ENCODE measurements around the gene PARD6B.
A peak's percentile ranks its signal among the peaks of the same experiment; 100 is the strongest.
"Not testable (repeated sequence)": the region's sequence is repeated elsewhere in the genome, so short reads cannot be mapped to it uniquely, and the experiment has no call there.

PARD6B gene

DNA sequence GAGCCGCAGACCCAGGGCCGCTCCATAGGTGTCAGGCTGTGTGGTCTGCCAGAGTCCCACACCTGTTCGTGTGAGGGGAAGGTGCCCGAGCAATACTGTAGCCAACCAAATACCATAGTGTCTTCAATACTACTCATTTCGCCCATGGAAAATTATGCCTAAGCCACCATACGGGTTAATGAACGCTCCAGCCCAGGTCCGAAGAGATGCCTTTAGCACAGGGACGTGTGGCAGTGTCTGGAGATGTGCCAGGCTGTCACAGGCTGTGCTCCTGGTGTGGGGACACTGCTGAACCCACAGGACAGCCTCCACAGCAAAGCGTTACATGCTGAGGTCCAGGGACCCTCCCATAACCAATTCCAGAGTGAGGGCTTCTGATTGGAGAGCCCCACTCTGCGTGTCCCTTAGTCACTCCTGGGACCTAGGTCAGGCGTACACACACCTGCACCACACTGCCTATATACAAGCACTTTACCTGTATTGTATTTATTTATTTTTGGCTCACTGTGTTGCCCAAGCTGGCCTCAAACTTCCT, 38.2 kb downstream of the PARD6B start:
- DNase-seq, result not testable (repeated sequence)

DNA sequence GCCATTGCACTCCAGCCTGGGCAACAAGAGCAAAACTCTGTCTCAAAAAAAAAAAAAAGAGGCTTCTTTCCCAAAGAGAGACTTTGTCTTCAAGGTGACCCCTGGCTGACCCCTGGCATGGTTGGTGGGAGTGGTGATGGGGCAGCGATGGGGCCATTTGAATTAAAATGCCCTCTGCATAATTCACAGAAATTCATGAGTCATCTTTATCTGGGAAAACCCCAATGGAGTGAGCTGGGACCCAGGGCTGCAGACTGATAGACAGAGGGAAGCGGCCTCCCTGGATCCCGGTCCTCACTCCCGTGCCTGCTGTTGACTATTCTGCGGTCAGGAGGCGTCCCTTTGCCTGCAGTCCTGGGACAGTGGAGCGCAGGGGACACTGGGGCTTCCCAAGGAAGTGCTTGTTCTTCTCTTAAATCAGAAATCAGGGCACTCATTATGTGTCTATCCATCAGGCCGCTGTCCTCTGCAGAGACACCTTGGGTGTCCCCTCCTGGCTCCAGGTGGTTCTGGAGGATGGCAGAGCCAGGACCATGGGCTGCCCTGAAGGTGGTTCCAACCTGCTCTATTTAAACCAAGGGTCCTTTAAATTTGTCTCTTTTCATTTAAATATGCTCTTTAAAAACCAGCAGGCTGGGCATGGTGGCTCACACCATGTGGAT, 40.2 kb downstream of the PARD6B start:
- DNase-seq, result not testable (repeated sequence)

DNA sequence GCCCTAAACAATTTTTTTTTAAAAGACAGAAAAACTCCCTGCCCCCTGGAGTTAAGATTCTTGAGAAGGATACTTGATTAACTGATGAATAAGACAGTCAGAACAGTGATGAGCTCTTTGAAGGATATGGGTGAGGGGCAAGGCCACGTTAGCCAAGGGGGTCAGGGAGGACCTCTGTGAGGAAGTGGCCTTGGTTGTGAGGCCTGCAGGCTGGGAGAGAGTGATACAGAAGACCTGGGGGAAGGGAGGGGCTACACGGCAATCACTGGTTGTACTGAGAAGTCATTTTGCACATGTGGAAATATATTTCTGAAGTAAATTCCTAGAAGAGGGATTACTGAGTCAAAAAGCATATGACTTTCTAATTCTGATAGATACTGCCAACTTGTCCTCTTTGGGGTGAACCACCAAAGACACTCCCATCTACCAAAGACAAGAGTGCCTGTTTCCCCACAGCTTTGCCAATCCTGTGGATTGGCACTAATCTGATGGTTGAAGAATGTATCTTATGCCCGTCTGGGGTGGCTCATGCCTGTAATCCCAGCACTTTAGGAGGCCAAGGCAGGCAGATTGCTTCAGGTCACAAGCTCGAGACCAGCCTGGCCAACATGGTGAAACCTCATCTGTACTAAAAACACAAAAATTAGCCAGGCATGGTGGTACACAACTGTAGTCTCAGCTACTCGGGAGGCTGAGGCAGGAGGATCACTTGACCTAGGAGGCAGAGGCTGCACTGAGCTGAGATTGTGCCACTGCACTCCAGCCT, 41.2 kb downstream of the PARD6B start:
- no peak for DNase-seq

DNA sequence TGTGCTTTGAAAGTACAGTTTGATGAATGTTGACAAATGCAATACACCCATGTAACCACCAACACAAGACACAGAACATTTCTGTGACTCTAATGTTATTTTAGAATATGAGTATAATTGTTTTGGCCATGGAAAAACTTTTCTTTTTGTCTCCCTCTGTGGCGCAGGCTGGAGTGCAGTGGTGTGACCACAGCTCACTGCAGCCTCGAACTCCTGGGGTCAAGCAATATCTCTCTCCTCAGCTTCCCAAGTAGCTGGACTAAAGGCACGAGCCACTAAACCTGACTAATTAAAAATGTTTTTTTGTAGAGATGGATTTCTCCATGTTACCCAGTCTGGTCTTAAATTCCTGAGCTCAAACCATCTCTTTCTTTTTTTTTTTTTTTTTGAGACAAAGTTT, 43.1 kb downstream of the PARD6B start:
- DNase-seq, result no peak

DNA sequence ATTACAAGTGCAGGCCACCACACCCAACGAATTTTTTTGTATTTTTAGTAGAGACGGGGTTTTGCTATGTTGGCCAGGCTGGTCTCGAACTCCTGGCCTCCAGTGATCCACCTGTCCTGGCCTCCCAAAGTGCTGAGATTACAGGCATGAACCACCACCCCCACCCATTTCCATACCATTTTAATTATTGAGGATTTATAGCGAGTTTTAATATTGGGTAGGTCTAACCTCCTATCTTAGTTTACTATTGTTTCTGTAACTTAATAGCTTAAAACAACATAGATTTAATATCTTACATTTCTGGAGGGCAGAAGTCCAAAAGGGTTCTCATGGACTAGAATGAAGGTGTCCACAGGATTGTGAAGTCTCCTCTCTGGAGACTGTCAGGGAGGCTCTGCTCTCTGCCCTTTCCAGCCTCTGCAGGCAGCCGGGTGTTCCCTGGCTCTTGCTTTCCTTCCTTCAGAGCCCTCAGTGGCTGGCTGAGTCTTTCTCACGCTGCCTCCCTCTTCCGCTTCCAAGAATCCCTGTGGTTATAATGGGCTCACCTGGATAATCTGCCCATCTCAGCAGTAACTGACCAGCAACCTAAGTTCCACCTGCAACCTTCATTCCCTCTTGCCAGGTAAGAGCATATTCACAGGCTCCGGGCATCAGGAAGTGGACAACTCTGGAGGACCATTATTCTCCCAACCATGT, 44.9 kb downstream of the PARD6B start:
- DNase-seq, result no peak

DNA sequence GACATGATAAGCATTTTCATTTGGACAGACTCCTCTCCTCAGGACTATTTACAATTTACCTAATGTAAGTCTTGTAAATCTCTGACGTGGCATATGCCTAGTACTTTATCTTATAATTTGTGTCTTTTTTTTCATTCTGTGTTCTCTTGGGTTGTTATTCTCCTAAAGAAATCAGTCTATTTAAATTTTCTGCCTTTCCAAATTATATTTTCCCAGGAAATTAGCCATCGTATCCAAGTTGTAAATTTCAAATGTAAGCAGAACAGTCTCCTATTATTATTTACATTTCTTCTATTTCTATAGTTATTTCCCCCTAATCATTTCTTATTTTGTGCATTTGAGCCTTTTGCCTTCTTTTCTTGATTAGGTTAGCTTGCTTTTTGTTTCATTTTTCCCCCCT, 46.0 kb downstream of the PARD6B start:
- no peak for DNase-seq

DNA sequence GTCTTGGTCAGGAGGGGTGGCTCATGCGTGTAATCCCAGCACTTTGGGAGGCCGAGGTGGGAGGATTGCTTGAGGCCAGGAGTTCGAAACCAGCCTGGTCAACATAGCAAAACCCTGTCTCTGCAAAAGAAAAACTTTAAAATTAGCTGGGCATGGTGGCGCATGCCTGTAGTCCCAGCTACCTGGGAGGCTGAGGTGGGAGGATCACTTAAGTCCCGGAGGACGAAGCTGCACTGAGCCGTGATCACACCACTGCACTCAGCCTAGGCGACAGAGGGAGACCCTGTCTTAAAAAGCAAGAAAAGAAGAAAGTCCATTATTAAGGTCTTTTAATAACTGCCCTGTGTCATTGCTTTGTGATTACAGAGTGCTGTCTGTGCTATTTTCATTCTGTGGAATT, 47.6 kb downstream of the PARD6B start:
- not testable (repeated sequence) for DNase-seq

DNA sequence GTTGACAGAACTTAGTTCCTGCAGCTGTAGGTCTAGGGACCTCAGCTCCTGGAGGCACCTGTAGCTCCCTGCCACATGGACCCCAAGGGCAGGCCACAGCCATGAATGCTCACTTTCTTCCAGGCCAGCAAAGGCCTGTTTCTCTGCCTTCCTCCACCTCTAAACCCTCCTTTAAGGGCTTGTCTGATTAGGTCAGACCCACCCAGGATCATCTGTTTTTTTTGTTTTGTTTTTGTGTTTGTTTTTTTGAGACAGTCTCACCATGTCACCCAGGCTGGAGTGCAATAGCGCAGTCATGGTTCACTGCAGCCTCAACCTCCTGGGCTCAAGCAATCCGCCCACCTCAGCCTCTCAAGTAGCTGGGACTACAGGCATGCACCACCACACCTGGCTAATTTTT, 52.0 kb downstream of the PARD6B start:
- no peak for DNase-seq

DNA sequence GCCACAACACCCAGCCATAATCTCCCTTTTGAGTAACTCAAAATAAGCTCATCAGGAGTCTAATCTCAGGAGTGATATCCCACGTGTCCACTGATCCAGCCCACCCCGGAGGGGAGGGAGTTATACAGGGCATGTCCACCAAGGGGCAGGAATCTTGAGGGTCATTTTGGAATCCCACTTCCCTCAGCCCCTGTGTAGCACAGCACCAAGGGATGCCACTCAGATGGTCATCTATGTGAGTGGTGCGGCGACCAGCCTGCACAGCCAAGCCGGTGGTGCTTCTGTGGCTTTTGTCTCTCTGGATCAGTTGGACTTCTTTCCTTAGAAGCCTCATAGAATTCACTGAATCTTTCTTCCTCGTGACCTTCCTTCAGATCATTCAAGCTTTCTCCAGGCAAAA, 52.5 kb downstream of the PARD6B start:
- DNase-seq, result no peak

DNA sequence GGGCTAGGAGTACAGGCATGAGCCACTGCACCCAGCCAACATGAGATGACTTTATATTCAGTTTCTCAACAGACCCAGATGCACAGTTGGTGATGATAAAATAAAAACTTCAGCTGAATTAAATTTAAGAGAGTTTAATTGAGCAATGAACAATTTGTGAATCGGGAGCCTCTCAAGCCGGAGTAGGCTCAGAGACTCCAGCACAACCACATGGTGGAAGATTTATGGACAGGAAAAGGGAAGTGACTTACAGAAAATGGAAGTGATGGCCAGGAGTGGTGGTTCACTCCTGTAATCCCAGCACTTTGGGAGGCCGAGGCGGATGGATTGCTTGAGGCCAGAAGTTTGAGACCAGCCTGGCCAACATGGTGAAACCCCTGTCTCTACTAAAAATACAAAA, 53.1 kb downstream of the PARD6B start:
- DNase-seq, result no peak

DNA sequence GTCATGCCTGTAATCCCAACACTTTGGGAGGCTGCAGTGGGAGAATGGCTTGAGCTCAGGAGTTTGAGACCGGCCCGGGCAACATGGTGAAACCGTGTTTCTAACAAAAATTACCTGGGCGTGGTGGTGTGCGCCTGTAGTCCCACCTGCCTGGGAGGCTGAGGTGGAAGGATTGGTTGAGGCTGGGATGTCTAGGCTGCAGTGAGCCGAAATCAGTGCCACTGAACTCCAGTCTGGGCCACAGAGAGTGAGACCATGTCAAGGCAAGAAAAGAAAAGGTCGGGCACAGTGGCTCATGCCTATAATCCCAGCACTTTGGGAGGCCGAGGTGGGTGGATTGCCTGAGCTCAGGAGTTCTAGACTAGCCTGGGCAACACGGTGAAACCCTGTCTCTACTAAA, 55.3 kb downstream of the PARD6B start:
- DNase-seq, result no peak

DNA sequence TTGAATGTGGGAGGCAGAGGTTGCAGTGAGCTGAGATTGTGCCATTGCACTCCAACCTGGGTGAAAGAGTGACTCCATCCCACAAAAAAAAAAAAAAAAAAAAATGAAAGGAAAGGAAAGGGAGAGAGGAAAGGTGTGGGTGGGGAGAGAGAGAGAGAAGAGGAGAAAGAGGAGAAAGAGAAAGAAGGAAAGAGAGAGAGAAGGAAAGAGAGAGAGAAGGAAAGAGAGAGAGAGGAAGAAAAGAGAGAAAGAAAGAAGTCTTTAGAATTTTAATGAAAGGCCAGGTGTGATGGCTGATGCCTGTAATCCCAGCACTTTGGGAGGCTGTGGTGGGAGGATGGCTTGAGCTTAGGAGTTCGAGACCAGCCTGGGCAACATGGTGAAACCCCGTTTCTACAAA, 55.8 kb downstream of the PARD6B start:
- DNase-seq, result no peak

DNA sequence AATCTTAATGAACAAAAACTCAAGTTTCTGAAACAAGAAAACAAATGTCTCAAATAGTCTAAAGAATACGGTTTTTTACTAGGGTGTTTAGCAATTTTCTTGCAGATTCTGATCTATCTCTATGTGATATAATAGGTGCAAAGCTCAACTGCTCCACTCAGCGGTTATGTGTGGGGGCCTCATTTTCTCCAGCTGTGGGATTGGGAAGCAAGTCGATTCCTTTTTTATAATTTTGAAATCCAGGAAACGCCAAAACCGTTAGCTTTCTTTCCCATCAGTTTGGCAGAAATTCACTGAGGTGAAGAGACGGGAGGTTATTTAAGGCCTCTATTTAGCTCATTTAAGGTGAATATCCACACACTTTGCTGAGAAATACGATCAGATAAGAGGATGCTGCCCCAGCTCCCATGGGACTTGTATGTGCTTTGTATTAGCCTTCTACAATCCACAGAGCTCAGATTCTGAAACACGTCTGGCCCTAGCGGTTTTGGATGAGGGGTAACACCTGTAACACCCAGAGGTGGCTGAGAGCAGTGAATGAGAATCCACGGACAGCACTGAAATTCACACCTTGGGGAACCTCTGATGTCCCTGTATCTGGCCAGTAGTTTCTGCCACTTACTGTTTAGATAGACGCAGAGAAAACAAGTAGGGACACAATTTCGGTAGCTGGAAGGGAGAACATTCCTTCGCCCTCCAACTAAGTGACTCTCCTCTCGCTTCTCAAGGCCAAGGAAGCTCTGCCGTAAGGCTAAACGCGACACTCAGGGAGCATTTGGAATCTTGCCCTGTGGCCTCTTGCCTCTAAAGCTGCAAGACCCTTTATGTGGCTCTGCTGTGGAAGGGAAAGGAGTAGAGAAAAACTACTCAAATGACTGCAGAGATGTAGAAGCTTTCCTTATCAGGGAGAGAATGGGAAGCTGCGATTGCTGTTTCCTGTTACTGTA, 56.9 kb downstream of the PARD6B start:
- peak in 27 of 56 donors; percentile 1 to 72 (median 18) for DNase-seq

DNA sequence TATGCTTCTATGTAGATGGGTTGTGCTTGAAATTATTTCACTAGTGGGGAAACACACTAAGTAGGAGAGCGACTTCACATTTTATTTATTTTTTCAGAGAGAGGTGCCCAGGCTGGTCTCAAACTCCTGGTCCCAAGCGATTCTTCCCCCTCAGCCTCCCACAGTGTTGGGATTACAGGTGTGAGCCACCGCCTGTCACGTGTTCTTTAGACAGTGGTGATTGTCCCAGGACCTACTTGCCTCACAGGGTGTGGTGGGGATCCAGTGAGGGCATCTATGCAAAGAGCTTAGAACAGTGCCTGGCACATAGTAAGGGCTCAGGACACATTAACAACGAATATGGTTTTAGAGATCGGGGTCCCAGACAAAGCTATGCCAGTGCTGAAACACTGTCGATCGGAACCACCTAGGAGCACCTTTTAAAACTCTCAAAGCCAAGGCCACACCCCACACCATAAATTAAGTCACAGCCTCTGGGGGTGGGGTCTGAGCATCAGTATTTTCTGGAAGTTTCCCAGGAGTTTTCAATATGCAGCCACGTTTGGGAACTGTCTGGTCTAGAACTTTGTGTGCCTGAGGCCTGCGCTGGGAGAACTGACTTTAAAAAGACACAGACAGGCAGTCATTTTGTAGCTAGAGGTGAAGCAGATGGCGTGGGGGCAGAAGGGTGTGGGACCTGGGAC, 58.7 kb downstream of the PARD6B start:
- peak in 1 of 56 donors; percentile 58 for DNase-seq

DNA sequence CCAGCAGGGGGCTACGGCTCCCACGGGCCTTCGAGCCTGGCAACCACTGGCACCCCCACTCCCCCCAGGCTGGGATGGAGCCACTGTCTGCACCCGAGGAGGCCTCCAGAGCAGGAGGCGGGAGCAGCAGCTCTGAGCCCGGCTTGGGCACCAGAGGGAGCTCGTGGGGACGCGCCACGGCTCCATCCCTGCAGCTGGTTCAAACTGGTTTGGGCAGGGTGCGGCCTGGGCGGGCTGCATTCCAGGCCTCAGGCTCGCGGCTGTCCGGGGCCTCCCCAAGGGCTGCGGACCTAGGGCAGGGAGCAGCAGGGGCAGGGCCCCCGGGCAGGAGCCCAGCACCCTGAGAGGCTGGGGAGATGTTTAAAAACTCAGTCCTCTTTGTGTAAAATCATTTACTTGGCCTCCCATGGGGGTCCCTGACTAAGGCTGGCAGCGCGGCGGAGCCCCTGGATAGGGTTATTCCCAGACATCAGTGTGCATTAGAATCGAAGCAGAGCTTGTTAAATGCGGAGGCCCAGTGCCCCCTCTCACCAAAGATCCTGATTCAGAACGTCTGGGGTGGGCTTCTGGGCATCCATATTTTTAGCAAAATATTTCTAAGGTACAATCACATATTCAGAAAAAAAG, 59.4 kb downstream of the PARD6B start:
- DNase-seq, result peak in 54 of 56 donors; percentile 8 to 91 (median 74)

DNA sequence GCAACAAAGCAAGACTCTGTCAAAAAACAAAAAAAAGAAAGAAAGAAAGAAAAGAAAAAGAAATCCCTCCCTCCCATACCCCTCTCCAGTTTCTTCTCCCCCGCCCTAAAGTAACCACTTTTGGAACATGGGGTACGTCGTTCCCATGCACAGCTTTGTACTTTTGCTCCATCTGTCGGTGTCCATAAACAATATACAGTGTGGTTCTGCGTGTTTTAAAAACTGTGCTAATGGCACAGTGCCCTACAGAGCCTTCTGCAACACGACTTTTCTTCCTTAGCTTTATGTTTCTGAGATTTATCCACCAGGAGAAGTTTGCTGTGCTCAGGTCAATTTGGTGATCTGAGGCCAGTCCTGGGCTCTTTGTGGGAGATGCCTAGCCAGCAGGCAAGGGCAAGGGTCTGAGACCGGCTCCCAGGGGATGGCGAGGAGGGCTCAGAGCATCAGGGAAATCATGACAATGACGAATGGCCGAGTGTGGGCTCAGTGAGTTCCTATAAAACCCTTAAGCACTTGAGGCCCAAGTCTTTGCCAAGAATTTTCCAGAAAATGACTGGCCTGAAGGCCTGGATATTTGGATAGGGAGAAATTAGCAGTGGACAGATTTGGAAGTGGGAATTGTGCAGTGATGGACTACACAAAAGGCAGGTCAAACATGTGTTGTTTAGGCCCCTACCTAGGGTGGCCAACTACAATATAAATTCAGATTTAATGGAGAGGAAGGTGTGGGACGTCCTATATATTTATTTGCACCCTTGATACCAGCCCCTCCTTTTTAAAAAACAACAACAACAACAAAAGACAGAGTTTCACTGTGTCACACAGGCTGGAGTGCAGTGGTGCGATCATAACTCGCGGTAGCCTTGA, 61.6 kb downstream of the PARD6B start:
- DNase-seq, result no peak

DNA sequence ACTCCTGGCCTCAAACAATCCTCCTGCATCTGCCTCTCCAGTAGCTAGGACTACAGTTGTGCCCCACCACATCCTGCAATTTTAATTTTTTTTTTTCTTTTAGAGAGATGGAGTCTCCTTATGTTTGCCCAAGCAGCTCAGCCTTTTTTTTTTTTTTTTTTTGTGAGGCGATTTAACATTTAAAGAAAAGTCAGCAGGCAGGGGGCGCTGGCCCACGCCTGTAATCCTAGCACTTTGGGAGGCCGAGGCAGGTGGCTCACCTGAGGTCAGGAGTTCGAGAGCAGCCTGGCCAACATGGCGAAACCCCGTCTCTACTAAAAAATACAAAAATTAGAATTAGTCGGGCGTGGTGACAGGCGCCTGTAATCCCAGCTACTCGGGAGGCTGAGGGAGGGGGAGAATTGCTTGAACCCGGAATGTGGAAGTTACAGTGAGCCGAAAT, 62.2 kb downstream of the PARD6B start:
- peak in 1 of 56 donors; percentile 11 for DNase-seq

DNA sequence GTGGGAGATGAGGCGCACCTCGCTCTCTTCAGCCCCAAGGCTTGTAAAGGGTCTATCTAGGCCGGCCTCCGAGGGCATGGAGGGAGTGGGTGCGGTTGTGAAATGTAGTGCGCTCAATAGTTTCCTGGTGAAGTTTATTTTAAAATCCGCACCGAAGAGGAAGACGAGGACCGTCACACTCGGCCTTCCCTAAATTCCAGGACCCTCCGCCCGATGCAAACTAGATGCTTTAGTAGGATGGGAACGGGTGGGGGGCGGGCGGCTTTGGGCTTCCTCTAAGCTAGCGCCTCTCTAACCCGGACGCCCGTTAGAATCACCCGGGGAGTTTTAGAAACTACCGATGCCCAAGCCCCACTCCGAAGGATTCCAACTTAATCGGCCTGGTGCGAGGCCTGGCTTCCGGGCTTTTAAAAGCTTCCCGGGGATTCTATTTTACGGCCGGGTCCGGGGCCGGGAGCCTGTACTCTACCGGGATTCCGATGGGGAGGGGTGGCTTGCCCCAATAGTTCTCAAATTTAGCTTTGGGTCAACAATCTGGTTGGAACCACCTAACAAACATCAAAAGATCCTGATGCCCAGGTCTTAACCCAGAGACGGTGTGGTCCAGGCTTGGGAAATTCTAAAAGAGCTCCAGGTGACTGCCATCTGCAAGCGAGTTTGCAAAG, 62.9 kb downstream of the PARD6B start:
- peak in 6 of 56 donors; percentile 11 to 46 (median 32) for DNase-seq
